NCI-H1930 (cell line): ENCODE results near the gene PDE4D.
"Not testable (repeated sequence)": the region's sequence is repeated elsewhere in the genome, so short reads cannot be mapped to it uniquely, and the experiment has no call there.

Source experiments
- DNase-seq, 2 experiments: peaks; one replicate each; lab custom pipeline; 2025; lab: John Stamatoyannopoulos, UW

PDE4D gene

DNA sequence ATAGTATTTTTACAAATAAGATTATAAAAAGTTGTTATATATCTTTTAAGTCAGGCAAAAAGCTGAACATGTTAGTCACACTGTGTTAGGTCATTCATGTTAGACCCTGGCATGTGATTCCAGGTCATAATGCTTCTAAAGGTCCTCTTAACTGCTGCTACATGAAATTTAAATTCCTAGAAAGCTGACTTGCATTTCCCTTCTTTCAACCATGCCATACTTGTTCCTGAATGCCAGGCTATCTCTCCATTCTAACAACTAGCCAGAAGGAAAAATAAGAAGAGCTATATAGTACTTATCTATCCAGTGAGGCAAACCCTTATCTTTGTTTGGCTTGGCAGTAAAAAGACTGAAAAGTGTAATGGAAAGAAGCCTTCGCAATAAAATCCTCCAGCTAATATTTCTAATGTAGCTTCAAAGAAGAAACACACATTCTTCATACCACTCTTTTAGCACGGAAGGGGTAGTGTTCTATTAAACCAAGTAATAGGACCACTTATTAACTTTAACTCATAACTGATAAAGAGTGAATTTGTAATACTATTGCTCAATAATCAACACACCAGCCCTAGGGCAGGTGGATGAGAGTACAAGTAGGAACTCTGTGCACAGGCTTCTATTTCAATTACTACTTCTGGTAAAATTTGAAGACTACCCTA lies 310.2 kb downstream of the PDE4D start:
- no peak for DNase-seq

DNA sequence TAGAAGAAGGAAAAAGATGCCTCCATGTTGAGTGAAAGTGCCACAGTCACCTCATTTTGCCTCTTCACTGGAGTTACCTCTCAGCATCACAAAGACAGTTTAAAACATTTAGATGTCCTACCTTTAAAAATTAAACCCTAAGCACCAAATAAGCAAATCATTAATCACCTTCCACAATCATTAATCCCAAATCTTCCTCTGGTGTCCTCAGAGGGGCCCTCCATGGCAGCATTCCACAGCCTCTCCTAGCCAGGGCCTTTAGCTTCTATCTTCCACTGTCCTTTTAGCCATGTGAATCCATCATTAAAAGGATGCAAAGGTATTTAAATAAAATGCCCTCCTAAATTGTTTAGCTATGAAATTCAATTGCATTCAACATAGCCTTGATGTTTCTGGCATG lies 310.8 kb downstream of the PDE4D start:
- DNase-seq, result no peak

DNA sequence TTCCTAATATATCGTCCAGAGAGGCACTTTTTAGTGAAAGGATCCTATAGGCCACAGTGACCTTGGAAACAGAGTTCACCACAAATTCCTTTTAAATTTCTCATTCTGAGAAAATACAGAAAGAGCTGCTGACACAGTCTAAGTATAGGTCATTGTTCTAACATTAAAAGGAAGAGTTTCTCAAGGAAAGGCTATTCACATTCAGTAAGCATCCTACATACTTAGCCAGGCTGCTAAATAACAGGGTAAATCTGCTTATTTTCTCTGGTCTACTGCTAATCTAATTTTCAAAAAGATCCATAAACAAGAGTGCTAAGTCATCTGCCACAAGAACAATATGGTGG lies 313.7 kb downstream of the PDE4D start:
- DNase-seq, result no peak

DNA sequence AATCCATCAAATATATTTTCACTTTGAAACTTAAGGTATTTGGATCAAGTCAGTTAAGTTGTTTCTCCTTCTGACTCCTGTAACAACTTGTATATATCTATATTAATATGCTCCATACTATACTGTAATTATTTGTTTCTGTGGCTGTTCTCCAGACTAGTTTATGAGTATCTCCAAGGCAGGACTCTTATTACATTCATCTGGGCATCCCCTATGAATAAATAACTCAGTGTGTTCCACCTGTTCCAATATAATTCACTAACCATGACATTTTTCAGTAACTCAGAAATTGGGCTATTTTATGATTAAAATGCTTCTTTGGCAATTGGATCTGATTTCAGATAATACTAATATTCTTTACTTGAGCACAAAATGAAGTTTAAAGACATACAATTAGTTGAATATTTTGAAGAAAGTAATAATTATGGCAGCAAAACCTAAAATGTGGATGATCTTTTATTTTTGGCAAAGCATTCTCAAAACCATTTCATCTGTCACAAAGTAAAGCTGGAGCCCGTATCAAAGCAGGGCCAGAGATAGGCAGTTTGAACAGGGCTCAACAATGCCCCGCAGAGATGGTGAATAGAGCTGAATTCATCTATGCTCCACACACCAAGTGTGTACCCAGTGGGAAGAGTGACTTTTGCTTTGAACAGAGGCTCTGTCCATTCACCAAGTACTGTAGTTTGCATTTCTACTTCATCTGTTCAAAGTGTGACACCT lies 314.3 kb downstream of the PDE4D start:
- no peak for DNase-seq

DNA sequence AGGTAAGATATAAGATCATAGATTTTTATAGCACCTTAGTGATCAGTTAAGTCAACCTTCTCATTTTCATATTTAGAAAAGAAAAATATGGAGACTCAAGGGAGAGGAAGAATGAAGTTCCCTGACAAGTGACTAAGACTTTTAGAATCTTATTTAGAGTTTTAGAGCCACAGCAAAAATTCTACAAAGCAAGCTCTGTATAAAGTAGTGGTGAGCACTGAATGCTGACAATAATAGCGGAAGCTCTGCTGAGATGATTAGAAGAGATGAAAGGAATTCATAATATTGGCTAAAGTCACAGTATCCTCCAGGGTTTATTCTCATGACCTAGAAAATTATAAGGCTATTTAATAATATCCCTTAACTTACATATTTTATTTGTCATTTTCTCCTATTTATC lies 316.0 kb downstream of the PDE4D start:
- DNase-seq, result no peak

DNA sequence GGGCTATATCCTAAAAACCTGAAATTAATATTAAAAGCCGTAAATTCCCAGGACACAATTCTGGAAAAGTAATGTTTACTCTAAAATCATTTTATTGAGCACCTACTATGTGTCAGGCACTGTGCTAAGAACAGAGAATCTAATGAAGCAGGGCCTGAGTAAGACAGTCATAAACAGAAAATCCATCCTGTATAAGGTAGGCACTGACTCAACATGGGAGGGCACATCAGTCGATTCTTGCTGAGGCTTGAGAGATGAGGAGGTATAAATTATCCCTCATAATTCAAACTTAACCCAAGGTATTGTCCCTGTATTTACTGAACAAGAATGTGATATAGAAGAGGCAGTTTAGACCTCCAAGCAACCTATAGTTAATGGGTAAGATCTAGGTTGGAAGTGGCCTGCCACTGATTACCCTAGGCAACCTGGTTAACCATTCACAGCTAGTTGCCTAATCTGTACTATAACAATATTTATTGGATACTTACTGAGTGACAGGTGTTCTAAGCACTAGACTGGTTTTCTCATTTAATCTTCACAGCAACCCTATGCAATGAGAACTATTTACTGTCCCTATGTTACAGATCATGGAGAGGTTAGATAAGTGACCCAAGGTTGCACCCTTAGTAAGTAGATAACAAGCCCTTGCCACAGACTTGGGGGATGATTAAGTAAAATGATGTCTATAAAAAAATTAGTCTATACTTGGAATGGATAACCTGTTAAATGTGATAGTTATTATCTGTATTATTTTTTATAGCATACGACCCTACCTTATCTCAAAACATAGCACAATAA lies 317.7 kb downstream of the PDE4D start:
- no peak for DNase-seq

DNA sequence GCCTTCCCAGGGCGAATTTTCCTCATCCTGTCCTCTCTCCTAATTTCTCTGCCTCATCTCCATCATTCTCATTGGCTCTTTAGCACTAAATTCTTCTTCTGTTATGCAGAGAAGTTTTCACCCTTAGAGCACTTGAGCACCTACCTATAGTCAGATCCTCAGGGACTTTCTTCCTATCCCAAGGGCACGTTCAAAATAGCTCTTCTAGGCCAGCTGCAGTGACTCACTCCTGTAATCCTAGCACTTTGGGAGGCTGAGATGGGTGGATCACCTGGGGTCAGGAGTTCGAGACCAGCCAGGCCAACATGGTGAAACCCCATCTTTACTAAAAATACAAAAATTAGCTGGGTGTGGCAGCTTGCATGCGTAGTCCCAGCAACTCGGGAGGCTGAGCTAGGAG lies 320.0 kb downstream of the PDE4D start:
- not testable (repeated sequence) for DNase-seq

DNA sequence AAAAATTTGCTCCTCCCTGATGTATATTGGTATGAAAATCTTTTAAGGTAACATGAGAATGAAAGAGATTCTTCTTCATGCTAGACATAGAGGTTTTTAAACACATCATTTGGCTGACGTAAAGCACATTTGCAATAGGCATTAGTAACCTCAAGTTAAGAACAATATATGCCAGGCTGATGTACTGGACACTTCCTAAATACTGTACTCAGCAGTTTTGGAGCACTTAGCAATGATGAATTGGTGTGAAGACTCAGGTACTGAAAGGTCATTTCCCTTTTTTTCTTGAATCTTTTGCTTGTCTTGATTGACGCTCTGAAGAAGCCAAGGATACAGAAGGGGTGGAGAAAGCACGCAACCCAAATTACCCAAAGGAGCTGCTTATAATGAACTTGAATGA lies 322.5 kb downstream of the PDE4D start:
- DNase-seq, result no peak

DNA sequence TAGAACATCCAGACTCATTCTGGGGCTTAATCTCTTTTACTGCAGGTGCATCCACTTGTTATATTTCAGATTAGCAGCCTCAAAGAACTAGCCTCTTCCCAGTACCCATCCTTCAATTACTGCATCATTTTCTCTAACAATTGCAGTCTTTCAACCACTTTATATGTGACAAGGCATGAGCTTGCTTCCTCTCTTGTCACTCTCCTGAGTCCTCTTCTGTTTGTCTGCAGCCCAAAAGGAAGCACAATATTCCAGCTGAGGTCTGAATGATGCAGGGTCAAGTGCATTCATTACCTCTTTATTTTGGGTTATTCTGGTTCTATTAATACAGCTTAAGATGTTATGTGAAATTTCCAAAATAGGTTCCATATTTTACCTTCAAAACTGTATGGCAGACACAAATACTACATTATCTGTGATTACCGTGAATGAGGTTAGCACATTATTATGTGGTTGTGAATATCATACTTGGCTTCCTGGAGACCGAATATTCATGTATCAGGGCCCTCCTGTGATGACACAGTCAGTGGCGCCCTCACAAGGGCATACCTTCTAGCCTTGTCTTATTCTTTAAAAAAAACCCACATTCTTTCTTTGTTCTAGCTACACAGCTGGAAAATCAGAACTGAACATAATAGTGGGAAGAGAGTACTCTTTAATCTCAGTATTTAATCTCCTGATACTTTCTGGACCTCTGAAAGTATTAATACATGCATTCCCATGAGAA lies 323.8 kb downstream of the PDE4D start:
- DNase-seq, result peak; percentile 19 to 35

DNA sequence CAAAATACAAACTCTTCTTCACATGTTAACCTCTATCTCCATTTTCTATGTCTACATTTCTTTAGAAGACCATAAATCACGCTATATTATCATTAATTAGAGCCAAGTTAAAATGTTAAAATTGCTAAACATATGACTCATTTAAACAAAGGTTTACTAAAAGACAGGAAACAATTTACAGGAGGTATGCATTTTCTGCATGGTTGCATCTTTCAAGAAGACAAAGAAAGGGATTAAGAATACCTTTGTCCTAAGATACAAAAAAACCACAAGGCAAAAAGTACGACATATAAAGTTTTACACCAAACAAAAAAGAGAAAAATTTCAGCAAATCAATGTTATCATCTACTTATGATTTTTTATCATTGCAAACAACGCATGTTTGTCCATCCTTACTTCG lies 324.4 kb downstream of the PDE4D start:
- DNase-seq, result no peak

DNA sequence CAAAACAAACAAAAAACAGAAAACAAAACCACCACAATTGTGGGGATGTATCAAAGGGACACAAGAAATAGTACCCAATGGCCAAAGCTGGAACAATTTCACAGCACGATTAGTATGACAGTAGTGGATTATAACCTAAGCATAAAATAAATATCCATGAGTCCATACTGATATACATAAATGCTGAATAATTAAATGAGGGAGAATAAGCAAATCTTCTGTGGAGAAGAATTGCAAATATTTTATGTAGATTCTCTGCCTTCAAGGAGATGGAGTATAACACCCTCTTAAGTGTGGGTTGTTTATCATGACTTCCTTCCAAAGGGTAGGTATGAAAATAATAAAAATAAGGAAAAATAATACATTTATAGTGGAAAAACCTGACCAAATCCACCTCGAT lies 325.4 kb downstream of the PDE4D start:
- DNase-seq, result no peak

DNA sequence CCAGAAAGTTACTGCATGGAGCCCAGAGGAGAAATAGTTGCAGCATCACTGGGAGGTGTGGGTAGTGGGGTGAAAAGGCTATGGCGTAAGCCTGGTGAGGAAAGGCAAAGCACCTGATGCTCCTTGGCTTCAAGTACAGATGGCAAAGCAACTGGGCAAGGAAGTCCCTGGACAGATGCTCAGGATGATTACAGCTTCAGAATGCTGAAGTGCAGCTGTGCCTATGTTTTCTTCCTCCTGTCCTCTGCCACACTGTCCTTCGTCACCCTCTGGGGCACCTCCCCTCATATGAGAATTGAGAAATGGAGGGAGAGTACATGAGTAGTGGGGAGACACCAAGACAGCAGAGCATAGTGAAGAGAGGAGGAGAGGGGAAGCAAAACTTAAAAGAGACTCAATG lies 328.0 kb downstream of the PDE4D start:
- no peak for DNase-seq

DNA sequence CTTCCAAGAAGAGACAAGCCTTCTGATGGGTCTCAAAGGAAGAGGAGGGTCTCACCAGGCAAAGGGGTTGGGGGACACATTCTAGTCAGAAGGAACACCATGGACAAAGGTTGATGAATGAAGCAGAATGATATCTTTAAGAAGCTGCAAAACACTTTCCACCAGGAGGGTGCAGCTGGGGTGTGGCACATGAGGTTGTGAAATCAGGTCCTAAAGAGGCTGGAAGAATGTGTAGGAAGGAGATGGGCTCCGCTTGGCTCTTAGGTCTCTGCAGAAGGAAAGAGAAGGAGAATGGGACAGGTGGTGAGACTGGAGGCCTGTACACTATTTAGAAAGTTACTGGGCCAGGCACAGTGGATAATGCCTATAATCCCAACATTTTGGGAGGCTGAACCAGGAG lies 328.6 kb downstream of the PDE4D start:
- no peak for DNase-seq

DNA sequence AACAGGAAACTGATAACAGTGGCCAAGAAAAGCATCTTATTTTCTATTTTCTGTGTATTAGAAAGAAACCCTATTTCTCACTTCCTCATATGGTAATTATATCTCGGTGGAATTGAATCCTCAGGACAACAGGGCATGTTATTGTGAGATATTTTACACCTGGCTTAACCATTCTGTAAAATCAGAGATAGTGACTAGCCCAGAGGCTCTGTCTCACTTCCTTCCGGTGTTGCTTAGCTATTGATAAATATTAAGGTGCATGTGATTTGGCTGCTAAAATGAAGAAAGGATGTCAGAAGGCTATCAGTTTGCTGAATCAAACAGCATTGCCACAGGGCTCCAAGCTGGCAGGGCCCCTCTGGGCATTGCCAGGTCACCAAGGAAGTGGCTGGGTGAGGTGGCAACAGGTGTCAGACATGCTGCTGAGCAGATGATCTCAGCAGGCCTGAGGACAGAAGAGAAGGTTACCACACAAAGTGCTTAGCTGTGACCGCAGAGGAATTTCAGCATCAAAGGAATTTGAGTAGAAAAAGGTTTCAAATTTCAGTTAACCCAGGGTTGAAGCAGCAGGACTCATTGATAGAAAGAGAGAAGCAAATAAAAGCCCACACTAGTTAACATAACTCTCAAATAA lies 330.7 kb downstream of the PDE4D start:
- DNase-seq, result no peak

DNA sequence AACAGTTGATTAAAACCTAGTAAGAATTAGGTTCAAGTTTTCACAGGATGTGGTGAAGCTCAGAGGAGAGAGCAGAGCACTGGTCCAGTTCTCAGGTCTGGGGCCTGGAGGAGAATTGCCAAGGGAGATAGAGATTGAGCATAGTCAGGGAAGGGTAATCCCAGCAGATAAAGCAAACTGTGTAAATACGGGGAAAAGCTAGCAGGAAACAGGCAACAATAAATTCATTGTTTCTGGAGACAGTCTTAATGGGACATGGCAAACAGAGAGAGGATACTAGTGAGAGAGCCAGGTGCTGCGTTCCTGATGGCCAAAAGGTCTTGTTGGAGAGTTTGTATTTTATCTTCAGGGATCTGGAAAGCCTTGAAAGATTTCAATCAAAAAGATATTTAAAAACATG lies 333.0 kb downstream of the PDE4D start:
- DNase-seq, result peak in 1 of 2 experiments; percentile 23

DNA sequence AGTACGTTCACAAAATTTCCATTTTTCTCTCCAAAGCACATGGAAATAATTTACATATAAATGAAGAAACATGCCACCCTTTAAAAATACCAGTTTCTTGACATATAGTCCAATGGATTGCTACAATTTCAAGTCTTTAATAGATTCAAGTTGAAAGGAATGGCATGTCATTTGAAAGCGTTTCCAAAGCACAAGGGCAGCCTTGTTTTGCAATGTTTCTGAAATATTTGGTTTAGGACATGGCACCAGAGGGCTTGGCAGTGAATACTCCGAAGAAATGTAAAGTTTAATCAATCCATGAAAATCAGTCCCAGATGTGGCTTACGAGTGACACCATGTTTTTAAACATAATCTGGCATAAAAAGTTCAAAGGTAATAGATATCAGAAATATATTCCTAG lies 333.7 kb downstream of the PDE4D start:
- no peak for DNase-seq

DNA sequence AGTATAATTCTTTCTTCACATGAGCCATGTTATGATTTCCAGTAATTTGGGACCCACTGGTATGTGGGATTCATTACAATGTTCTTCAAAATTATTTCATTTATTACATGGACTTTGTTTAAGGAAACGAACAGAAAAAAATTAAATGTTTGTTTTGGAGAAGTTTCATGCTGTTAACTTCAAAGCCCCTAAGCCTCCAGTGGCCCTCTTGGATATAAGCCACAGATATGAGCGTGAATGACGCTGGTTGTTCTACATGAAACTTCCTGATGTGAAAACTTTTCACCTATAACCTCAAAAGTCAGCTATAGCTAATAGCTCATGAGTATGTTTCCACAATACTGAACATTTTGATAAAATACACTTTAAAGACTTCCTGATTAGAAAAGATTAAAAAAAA lies 334.2 kb downstream of the PDE4D start:
- no peak for DNase-seq

DNA sequence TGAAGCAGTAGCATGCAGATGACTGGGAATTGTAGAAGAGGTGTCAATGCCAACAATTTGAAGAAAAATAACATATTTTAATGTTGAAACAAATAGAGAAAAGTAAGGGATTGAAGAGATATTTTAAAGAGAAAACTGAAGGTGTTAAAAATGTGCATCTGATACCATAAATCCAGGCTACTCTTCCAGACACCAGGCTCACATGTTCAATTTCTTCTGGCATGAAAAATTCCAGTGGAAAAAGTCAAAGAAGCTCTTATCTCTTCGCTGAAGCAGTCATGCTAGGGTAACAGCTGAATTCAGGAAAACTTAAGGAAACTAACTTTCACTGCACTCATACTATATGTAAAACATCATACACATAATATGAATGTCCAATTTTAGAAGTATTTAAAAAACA lies 335.0 kb downstream of the PDE4D start:
- no peak for DNase-seq

DNA sequence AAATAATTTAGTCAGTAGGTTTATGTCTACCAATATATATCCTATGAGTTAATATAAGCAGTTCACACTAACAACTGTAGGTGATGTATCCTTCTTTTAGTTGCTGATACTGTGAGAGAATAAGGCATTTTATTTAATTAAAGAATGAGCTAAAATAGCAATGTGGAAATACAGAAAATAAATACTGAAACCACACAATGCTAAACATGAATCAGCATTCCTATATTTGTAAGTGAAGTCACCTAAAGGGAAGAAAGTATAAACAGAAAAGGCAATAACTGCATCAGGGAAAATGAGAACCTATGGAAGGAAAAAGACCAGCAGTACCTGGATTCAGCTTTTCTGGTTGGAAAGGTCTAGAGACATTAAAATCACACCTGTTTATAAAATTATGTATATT lies 336.0 kb downstream of the PDE4D start:
- no peak for DNase-seq

DNA sequence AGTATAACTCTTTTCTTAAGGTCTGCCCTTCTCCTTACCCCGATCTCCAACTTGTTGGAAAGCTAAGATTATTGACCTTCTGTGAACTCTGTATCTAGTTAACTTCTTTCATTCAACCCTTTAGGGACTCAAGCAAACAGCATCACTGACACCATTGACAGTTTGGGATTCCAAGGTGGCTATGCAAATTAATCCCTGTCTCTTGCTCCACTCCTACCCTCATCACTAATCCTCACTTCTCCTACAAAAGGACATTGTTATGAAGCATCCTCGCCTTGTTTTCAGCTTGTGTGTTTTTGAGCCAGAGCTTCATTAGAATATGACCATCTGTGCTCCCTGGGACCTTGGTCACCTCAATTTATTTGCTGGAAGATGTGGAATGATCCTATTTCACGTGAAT lies 337.9 kb downstream of the PDE4D start:
- no peak for DNase-seq

DNA sequence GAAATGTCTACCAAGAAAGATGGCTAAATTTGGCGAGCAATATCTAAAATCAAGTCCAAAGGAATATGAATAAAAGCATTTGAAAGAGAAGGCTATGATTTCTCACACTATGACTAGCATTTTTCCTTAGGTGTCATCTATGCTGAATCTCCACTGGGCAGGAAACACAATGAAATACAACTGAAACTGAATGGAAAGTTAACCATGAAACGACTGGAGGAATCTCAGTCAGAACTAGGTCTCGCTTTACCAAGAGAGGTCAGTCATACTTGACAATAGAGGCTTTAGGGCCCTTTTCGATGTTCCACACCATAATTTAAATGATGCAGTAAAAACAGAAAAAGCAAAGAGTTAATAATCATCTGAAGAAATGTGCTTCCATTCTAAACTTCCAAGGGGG lies 339.0 kb downstream of the PDE4D start:
- DNase-seq, result no peak

DNA sequence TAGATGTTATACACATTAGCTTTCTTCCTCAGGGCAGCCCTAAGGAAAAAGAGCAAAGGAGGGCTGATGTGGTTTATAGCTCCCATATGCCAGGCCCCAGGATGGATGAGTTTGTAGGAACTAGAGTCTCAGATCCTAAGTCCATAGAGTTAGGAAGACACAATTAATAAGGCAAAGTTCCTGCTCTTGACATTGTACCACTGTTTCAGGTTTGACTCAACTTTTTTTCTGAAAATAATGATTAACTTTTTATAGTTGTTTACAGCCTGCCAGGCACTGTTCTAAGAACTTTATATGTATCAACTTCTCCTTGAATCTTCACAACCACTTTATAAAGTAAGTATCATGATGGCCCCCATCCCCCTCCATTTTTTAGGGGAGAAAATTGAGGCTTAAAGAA lies 339.5 kb downstream of the PDE4D start:
- no peak for DNase-seq
